ENCODE measurements around the gene COL23A1. TPM values are rescaled to one million over a fixed set of nuclear protein-coding genes. Genes with fewer than 3 reads are reported as not detected.

Gene COL23A1
- total and polyA plus RNA-seq, 4 donors: 0.76 to 4.4 (median 1.3) TPM

GRCh38 chr5:178350361-178351220 lies 239.6 kb downstream of the COL23A1 start:
- Histone ChIP-seq H3K27me3 (ENCODE audit: control insufficient read depth in 3 of 3, insufficient read depth in 3 of 3, low read length in 2 of 3) (no peaks in the 10 kb centered on the region), H3K4me1 (ENCODE audit: control insufficient read depth in 5 of 5, insufficient read depth in 5 of 5, low read length in 5 of 5) (peaks cover 0 to 12% (median 0%) of the 10 kb centered on the region in 5 donors), H3K9me3 (ENCODE audit: control insufficient read depth in 4 of 4, insufficient read depth in 3 of 4, low read length in 3 of 4) (peaks cover 0 to 2% (median 0%) of the 10 kb centered on the region in 4 donors), H3K36me3 (ENCODE audit: control insufficient read depth in 4 of 4, insufficient read depth in 4 of 4, low read length in 4 of 4) (no peaks in the 10 kb centered on the region), H3K9ac (ENCODE audit: insufficient read depth in 1 of 2, low read length in 2 of 2) (no peak overlapping the region), H3K4me3 (no peak overlapping the region), H3K27ac (ENCODE audit: low read depth in 1 of 2, low read length in 1 of 2) (no peak overlapping the region)
- DNase-seq (no peak), ATAC-seq (ENCODE audit: insufficient read depth, low FRiP score) (no peak)
- TF ChIP-seq, protein P1, sequence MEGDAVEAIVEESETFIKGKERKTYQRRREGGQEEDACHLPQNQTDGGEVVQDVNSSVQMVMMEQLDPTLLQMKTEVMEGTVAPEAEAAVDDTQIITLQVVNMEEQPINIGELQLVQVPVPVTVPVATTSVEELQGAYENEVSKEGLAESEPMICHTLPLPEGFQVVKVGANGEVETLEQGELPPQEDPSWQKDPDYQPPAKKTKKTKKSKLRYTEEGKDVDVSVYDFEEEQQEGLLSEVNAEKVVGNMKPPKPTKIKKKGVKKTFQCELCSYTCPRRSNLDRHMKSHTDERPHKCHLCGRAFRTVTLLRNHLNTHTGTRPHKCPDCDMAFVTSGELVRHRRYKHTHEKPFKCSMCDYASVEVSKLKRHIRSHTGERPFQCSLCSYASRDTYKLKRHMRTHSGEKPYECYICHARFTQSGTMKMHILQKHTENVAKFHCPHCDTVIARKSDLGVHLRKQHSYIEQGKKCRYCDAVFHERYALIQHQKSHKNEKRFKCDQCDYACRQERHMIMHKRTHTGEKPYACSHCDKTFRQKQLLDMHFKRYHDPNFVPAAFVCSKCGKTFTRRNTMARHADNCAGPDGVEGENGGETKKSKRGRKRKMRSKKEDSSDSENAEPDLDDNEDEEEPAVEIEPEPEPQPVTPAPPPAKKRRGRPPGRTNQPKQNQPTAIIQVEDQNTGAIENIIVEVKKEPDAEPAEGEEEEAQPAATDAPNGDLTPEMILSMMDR (IDR thresholded peaks at IDR 0.05; ENCODE audit: control extremely low read depth, extremely low read depth): no peak
- 74 to 78% methylated on average over 28 of the region's 28 CpGs for WGBS, 2 donors

- H3K4me1 ChIP-seq (ENCODE audit: control insufficient read depth in 5 of 5, insufficient read depth in 5 of 5, low read length in 5 of 5): peaks cover 0 to 11% (median 0%) of the 10 kb centered on the region in 5 donors
- H3K4me3 ChIP-seq: no peak overlapping the region
- 92 to 93% methylated on average over 8 of the region's 8 CpGs for WGBS, 2 donors
- ATAC-seq (ENCODE audit: insufficient read depth, low FRiP score): no peak
- H3K36me3 ChIP-seq (ENCODE audit: control insufficient read depth in 4 of 4, insufficient read depth in 4 of 4, low read length in 4 of 4): no peaks in the 10 kb centered on the region
- H3K9me3 ChIP-seq (ENCODE audit: control insufficient read depth in 4 of 4, insufficient read depth in 3 of 4, low read length in 3 of 4): peaks cover 0 to 2% (median 0%) of the 10 kb centered on the region in 4 donors
- no peak overlapping the region for H3K27ac ChIP-seq (ENCODE audit: low read depth in 1 of 2, low read length in 1 of 2)
- TF ChIP-seq, protein P1 (IDR thresholded peaks at IDR 0.05; ENCODE audit: control extremely low read depth, extremely low read depth): no peak
- H3K9ac ChIP-seq (ENCODE audit: insufficient read depth in 1 of 2, low read length in 2 of 2): no peak overlapping the region
- no peak for DNase-seq
- H3K27me3 ChIP-seq (ENCODE audit: control insufficient read depth in 3 of 3, insufficient read depth in 3 of 3, low read length in 2 of 3): no peaks in the 10 kb centered on the region
Observed at GRCh38 chr5:178349625-178350353, 240.4 kb downstream of the COL23A1 start.

GRCh38 chr5:178349075-178349511 lies 241.1 kb downstream of the COL23A1 start:
- 81 to 82% methylated on average over 13 of the region's 13 CpGs for WGBS, 2 donors
- Histone ChIP-seq H3K9ac (ENCODE audit: insufficient read depth in 1 of 2, low read length in 2 of 2) (no peak overlapping the region), H3K9me3 (ENCODE audit: control insufficient read depth in 4 of 4, insufficient read depth in 3 of 4, low read length in 3 of 4) (peaks cover 0 to 2% (median 0%) of the 10 kb centered on the region in 4 donors), H3K27me3 (ENCODE audit: control insufficient read depth in 3 of 3, insufficient read depth in 3 of 3, low read length in 2 of 3) (no peaks in the 10 kb centered on the region), H3K36me3 (ENCODE audit: control insufficient read depth in 4 of 4, insufficient read depth in 4 of 4, low read length in 4 of 4) (no peaks in the 10 kb centered on the region), H3K4me1 (ENCODE audit: control insufficient read depth in 5 of 5, insufficient read depth in 5 of 5, low read length in 5 of 5) (peaks cover 0 to 11% (median 0%) of the 10 kb centered on the region in 5 donors), H3K27ac (ENCODE audit: low read depth in 1 of 2, low read length in 1 of 2) (no peak overlapping the region), H3K4me3 (no peak overlapping the region)
- DNase-seq: no peak
- TF ChIP-seq, protein P1 (IDR thresholded peaks at IDR 0.05; ENCODE audit: control extremely low read depth, extremely low read depth): no peak
- no peak for ATAC-seq (ENCODE audit: insufficient read depth, low FRiP score)
